ENCODE results near the gene LY6G6C.

Gene LY6G6C, protein sequence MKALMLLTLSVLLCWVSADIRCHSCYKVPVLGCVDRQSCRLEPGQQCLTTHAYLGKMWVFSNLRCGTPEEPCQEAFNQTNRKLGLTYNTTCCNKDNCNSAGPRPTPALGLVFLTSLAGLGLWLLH

DNA sequence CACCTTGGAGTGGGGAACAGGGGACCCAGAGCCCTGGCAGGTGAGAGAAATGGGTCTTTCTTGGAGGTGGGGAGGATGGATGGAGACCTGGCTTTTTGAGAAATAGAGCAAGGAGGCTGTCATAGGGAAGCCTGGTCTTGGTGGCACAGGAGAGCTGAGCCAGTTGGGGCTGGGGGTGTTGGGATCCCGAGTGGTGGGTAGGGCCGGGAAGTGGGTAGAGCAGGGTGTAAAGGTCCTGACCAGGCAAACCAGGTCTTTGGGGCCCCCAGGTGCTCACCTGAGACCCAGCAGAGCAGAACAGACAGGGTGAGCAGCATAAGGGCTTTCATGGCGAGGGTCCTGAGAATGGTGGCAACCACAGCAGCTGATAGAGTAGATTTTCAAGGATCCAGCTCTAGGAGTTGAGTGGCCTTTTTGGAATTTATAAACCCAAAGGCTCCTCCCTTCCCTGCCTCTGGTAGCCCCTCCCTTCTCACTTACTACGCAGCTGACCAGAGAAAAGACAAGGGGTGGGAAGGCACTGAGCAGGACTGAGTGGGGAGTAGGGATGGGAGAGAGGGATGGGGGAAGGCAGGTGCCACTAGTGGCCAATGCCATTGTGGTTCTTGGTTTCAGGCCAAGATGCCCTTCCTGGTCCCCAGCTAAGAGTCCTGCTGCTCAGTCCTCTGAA, at the start of gene LY6G6C:
Gene LY6G6C (minus strand): TSS at position 396 of the 670 bp plus-strand sequence. CDS start 67 bp downstream, at position 329.
- DNase-seq (ENCODE audit: low read depth in 2 of 2) = no peak

DNA sequence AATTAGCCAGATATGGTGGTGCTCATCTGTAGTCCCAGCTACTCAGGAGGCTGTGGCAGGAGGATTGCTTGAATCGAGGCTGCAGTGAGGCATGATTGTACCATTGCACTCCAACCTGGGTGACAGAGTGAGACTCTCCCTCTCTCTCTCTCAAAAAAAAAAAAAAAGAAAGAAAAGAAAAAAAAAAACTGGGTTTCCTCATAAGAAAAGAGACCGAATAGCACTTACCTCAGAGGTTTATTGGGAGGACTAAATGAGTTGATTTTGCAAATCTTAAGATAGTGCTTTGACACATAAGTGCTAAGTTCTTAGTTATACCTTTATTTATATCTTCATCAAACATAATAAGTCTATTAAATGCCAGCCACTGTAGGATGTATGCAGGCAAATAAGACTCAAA, 49.3 kb upstream of the LY6G6C start:
- no peak for DNase-seq (ENCODE audit: low read depth in 2 of 2)

GRCh38 chr6:31769684-31770371, 48.3 kb upstream of the LY6G6C start:
- DNase-seq (ENCODE audit: low read depth in 2 of 2) = peak; percentile 69 to 79

GRCh38 chr6:31768363-31769257, 47.1 kb upstream of the LY6G6C start:
- DNase-seq (ENCODE audit: low read depth in 2 of 2) = no peak

DNA sequence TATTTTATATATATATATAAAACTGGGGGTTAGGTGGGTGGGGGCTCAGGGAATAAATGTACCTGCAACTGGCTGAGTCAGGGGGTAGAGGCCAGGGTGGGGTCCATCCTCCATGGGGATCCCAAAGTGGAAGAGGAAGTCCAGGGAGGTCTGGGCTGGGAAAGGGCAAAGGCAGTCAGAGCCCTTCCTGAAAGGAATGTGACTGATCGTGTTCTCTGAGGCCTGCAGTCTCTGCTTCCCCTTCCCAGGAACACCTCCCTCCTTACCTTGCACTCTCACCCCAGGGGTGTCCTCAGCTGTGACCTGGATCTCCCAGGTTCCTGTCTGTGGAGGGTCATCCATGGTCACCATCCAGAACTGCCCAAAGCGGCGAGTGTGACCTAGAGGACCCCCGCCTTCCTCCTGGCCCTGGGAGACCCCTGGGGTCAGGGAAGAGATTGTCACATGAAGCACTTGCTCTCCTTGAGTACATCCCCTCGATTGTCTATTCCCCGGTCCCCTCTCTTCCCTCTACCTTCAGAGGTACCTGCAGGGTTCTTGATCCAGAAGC, 45.6 kb upstream of the LY6G6C start:
- DNase-seq (ENCODE audit: low read depth in 2 of 2) = no peak

DNA sequence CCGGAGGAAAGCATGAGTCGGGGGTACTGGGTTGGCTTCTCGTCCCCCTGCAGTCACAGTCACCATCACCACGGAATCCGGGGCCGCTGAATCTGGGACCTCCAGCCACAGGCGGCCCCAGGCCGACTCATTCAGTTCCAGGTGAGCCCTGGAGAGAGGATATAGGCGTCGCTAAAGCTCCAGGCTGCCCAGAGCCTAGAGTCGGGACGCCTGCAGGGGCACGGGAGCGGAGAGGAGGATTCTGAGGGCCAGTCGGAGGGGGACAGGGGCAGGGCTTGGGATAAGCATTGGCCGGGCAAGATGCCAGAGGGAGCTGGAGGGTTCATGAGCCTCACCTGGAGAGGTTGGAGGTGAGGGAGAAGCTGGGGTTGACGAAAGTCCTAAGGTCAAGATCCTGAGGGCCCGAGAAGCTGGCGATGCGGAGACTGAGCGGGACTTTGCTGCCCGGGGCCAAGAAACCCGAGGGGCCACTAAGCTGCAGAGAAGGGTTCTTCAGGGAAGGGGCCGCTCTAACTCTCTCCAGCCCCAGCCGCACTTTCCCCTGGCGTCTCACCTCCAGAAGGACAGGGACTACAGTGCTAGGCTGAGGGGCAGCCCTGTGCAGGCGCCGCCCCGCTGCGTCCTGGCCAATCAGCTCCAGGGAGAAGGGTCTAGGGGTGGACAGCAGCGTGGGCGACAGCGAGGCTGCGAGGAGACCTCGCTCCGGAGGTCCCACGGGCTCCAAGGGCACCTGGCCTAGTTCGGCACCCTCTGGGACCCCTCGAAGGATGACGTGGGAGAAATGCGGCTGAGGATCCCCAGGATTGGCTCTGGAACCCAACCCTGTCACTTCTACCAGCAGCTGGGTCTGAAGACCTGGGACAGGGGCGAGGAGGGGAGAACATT, 44.6 kb upstream of the LY6G6C start:
- DNase-seq (ENCODE audit: low read depth in 2 of 2) = no peak

DNA sequence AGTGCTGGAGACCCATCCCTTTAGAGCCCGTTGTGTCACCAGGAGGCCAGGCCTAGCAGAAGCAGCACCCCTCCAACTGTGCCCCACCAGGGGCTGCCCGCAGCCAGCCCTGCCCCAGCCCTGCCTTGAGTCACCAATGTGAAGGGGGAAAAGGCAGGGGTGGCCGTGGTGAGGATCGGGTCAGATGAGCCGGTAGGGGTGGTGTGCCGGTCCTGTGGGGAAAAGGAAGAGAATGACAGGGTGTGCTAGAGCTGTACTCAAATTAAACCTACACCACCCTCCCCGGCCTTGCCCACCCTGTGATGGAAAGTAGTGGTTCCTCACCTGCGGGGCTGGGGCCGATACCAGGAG, 44.0 kb upstream of the LY6G6C start:
- no peak for DNase-seq (ENCODE audit: low read depth in 2 of 2)

- no peak for DNase-seq (ENCODE audit: low read depth in 2 of 2)
Observed at GRCh38 chr6:31764198-31764597, 42.7 kb upstream of the LY6G6C start.

GRCh38 chr6:31763619-31763940, 42.0 kb upstream of the LY6G6C start:
- DNase-seq (ENCODE audit: low read depth in 2 of 2) = no peak

- DNase-seq (ENCODE audit: low read depth in 2 of 2) = no peak
Observed at GRCh38 chr6:31762878-31763618, 41.5 kb upstream of the LY6G6C start.

GRCh38 chr6:31762356-31762755, 40.8 kb upstream of the LY6G6C start, which contains the start of gene SAPCD1:
TSS of gene SAPCD1 (plus strand) at chr6:31762656. CDS start at chr6:31763055, 399 bp downstream.
- DNase-seq (ENCODE audit: low read depth in 2 of 2) = no peak

DNA sequence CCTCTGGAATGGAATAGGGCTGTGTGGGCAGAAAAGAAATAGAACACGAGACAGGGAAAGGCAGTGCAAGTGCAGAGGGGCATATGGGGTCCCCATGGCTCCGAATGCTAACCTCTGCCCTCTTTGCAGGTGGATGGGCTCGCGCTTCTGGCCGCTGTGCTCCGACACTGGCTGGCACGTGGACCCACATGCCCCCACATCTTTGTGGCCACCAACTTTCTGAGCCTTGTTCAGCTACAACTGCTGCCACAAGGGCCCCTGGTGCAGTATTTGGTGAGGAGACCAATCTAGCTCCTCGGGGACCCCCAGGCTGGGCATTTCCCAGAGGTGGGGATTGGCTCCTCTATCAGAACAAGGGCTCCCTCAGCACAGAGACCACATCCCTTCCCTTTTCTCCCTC, 39.8 kb upstream of the LY6G6C start:
- no peak for DNase-seq (ENCODE audit: low read depth in 2 of 2)

GRCh38 chr6:31760790-31761189, 39.2 kb upstream of the LY6G6C start:
- DNase-seq (ENCODE audit: low read depth in 2 of 2) = no peak

DNA sequence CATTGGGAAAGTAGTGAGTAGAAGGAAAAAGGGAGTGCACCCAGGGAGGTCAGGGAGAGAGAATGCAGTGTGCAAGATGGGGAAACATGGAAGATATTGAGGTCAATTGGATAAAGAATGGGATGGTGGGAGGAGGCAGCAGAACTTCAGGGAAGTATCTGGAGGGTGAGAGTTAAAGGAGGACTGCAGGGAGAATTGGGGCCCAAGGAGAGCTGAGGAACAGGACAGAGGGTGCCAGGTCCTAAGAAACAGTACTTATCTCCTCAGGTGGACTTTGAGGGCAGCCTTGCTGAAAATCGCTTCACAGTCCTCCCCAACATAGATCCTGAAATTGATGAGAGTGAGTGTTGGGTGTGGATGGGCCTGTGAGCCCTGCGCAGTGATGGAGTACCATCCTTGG, 36.7 kb upstream of the LY6G6C start:
- no peak for DNase-seq (ENCODE audit: low read depth in 2 of 2)

DNA sequence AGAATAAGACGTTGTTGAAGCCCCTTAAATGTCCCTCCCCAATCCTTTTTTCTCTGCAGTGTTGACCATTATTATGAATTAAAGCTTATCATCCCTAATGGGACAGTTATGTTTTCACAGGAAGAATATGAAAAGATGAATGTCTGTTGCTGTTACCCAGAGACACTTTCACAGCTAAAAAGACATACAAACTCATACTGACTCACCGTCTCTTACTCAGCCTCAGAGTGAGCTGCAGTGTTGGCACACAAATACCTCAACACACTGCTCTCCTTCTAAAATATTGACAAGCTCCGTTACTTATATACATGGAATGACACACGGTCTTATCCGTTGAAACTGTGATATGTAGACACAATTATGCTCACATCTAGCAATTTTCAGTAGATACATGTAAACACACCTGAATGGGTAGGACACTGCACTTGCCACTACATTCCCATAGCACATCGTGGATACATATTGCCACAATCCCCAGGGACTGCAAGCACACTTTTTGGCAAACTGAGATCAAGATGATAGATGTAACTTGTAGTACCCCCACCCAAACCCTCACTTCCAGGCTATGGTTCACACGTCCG, 31.3 kb upstream of the LY6G6C start:
- no peak for DNase-seq (ENCODE audit: low read depth in 2 of 2)

- DNase-seq (ENCODE audit: low read depth in 2 of 2) = no peak
Observed at GRCh38 chr6:31750411-31751022, 29.0 kb upstream of the LY6G6C start.

DNA sequence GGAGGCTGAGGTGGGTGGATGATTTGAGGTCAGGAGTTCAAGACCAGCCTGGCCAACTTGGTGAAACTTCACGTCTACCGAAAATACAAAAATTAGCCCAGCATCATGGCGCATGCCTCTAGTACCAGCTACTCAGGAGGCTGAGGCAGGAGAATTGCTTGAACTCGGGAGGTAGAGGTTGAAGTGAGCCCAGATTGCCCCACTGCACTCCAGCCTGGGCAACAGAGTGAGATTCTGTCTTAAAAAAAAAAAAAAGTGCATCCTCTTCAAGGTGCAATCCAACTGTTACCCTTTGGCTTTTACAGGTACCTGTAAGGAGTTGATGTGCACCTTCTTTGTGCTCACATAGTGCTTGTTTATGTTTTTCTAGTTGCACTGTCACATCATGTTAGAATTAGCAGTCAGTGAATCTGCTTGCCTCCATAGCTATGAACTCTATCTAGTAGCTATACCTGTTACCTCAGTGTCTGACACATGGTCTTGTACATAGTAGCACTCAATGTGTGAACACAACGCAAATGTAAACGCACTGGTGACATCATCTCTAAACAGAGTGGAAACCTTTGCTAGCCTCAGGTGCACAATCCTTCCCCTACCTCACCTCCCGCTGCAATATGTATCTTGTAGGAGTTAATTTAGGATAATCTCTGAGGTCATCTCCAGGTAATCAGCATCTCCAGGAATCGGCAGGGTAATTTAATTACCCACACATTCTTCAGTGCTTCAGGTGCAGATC, 27.9 kb upstream of the LY6G6C start:
- DNase-seq (ENCODE audit: low read depth in 2 of 2) = no peak

DNA sequence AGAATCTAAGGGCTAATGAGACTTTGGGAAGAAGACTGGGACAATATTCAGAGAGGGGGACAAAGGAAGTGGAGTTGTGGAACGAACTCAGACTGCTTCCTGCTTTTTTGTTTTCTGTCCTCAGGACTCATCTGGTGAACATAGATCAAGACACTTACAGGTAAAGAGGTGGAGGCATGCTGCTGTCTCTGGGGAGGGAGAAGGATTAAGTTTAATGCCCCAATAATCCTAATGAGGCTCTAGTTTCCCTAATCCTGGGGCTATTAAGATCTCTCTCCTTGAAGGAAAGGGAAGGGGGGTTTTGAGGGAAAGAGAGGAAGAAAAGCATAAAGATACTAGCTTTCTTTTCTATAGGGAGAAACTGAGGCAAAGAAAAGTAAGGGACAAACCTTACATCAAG, 22.9 kb upstream of the LY6G6C start:
- no peak for DNase-seq (ENCODE audit: low read depth in 2 of 2)

DNA sequence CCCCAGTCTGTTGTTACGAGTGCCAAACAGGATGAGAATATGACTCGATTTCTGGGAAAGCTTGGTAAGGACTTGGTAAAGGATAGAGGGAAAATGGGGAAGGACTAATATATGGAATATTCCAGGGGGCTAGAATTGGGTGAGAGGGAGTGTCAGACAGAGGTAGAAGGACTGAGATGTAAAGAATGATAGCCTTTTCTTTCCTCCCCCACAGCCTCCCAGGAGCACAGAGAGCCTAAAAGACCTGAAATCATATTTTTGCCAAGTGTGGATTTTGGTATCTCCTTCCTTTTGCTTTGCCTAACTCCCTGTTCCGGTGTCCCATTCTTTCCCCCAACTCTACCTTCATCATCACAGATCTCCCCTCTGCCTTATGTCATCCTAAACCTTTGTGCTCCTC, 21.3 kb upstream of the LY6G6C start:
- DNase-seq (ENCODE audit: low read depth in 2 of 2) = no peak
